GM18951 (cell line): Measurements from ENCODE around the gene HSFX2.
"Not testable (repeated sequence)": the region's sequence is repeated elsewhere in the genome, so short reads cannot be mapped to it uniquely, and the experiment has no call there.

ENCODE experiments used
- POLR2A ChIP-seq: IDR thresholded peaks from 4 replicates; pipeline ENCODE4 v1.6.1; 2011; ENCODE audit warnings: mild to moderate bottlenecking; ENCODE audit not compliant: insufficient read length, insufficient read depth; ENCODE audit errors: extremely low read depth
- in situ Hi-C: fragments of 300-500 bp; cut with MboI; formaldehyde crosslinking; loops from one replicate; pipeline ENCODE4 v1.12.0; 2022; ENCODE audit warnings: low sequenced_read_pairs, mixed read lengths, inconsistent platforms; ENCODE audit not compliant: unreplicated experiment

HSFX2 gene

GRCh38 chrX:149568701-149569296, 26.3 kb downstream of the HSFX2 start:
- in situ Hi-C loops: no loop called here
- TF ChIP-seq POLR2A: no peak

GRCh38 chrX:149567621-149568417, 27.3 kb downstream of the HSFX2 start:
- in situ Hi-C loops: no loop called here
- TF ChIP-seq POLR2A: no peak

GRCh38 chrX:149563359-149563758, 31.8 kb downstream of the HSFX2 start:
- in situ Hi-C loops: no loop called here

GRCh38 chrX:149555251-149555650, 39.9 kb downstream of the HSFX2 start:
- in situ Hi-C loops: not testable (repeated sequence)

More at GRCh38 chrX:149563359-149563758, 31.8 kb downstream of the HSFX2 start:
- TF ChIP-seq POLR2A: no peak

- in situ Hi-C loops: not testable (repeated sequence)
Observed at GRCh38 chrX:149551939-149552248, 43.2 kb downstream of the HSFX2 start.

- in situ Hi-C loops: not testable (repeated sequence)
Observed at GRCh38 chrX:149551245-149551938, 43.7 kb downstream of the HSFX2 start.

- in situ Hi-C loops: not testable (repeated sequence)
Observed at GRCh38 chrX:149550454-149550853, 44.7 kb downstream of the HSFX2 start.

- in situ Hi-C loops: not testable (repeated sequence)
Observed at GRCh38 chrX:149549701-149550100, 45.4 kb downstream of the HSFX2 start, which contains the start of gene HSFX3. HSFX3 (minus strand) TSS chrX:149549924; CDS start chrX:149549852, 72 bp downstream.

- in situ Hi-C loops: not testable (repeated sequence)
Observed at GRCh38 chrX:149547782-149548181, 47.3 kb downstream of the HSFX2 start.

- in situ Hi-C loops: not testable (repeated sequence)
Observed at GRCh38 chrX:149546962-149547361, 48.2 kb downstream of the HSFX2 start.

- in situ Hi-C loops: not testable (repeated sequence)
Observed at GRCh38 chrX:149545545-149546543, 49.3 kb downstream of the HSFX2 start.
